HepG2 (cell line): Measurements from ENCODE around the gene ZNF747. TPM values are rescaled to one million over a fixed set of nuclear protein-coding genes. Genes with fewer than 3 reads are reported as not detected.

ENCODE experiments used
- CHCHD3 ChIP-seq: sonication (generic); formaldehyde crosslinking; IDR thresholded peaks from 2 replicates; pipeline ENCODE4 v1.8.0; 2022; ENCODE audit warnings: mild to moderate bottlenecking, missing genetic modification reagents, moderate library complexity
- DPF2 ChIP-seq: sonication (generic); formaldehyde crosslinking; IDR thresholded peaks from 2 replicates; pipeline ENCODE4 v1.4.0; 2020; ENCODE audit warnings: mild to moderate bottlenecking, low read depth, missing genetic modification reagents, borderline replicate concordance
- ELF1 ChIP-seq: sonication (generic); formaldehyde crosslinking; IDR thresholded peaks from 2 replicates; pipeline ENCODE4 v1.4.0; 2020; ENCODE audit warnings: missing genetic modification reagents
- FIP1L1 ChIP-seq: fragments of 200-400 bp; formaldehyde crosslinking; IDR thresholded peaks from 2 replicates; pipeline ENCODE4 v1.6.1; 2018; ENCODE audit warnings: low read depth, mild to moderate bottlenecking, low read length, moderate library complexity, borderline replicate concordance; ENCODE audit not compliant: insufficient read depth
- FOXP1 ChIP-seq, 2 experiments: fragments of 450-650 bp in 1 of 2; IDR thresholded peaks; 2 replicates each; pipeline ENCODE4 v1.6.1; 2017 to 2018; ENCODE audit warnings: antibody characterized with exemption in 1 of 2
- HIVEP1 ChIP-seq: sonication (generic); formaldehyde crosslinking; IDR thresholded peaks from 2 replicates; pipeline ENCODE4 v1.4.0; 2020; ENCODE audit warnings: mild to moderate bottlenecking, missing genetic modification reagents
- NONO ChIP-seq, 2 experiments: fragments of 450-650 bp in 1 of 2; sonication (generic) in 1 of 2; formaldehyde crosslinking in 1 of 2; IDR thresholded peaks in 1 of 2; conservative IDR thresholded peaks in 1 of 2; 2 replicates each; pipeline versions ENCODE4 v1.6.1 to v1.8.0; 2017 to 2022; ENCODE audit warnings: mild to moderate bottlenecking in 1 of 2, missing genetic modification reagents in 1 of 2, moderate library complexity in 1 of 2
- PAF1 ChIP-seq: IDR thresholded peaks from 2 replicates; pipeline ENCODE4 v1.6.1; 2016; ENCODE audit warnings: missing genetic modification reagents, missing compliant biosample characterization
- SP2 ChIP-seq: sonication (generic); formaldehyde crosslinking; IDR thresholded peaks from 2 replicates; pipeline ENCODE4 v1.5.1; 2020; ENCODE audit warnings: mild to moderate bottlenecking, missing genetic modification reagents
- TBL1XR1 ChIP-seq: fragments of 150-350 bp; IDR thresholded peaks from 2 replicates; pipeline ENCODE4 v1.6.1; 2014; ENCODE audit warnings: borderline replicate concordance, low read length; ENCODE audit not compliant: partially characterized antibody
- WIZ ChIP-seq: sonication (generic); formaldehyde crosslinking; IDR thresholded peaks from 2 replicates; pipeline ENCODE4 v1.5.1; 2020; ENCODE audit warnings: mild to moderate bottlenecking, missing genetic modification reagents
- ZFP36L2 ChIP-seq: sonication (generic); formaldehyde crosslinking; IDR thresholded peaks from 2 replicates; pipeline ENCODE4 v1.4.0; 2020; ENCODE audit warnings: missing genetic modification reagents
- ZFP62 ChIP-seq: sonication (generic); formaldehyde crosslinking; IDR thresholded peaks from 2 replicates; pipeline ENCODE4 v1.4.0; 2020; ENCODE audit warnings: missing genetic modification reagents
- ZFYVE20 ChIP-seq: sonication (generic); formaldehyde crosslinking; IDR thresholded peaks from 2 replicates; pipeline ENCODE4 v1.8.0; 2023; ENCODE audit warnings: low read depth, mild to moderate bottlenecking, moderate library complexity, missing genetic modification reagents, borderline replicate concordance
- ZNF629 ChIP-seq: sonication (generic); formaldehyde crosslinking; conservative IDR thresholded peaks from 2 replicates; pipeline ENCODE4 v1.5.0; 2020; ENCODE audit warnings: missing genetic modification reagents
- ZNF644 ChIP-seq: IDR thresholded peaks from 2 replicates; pipeline ENCODE4 v1.6.1; 2016; ENCODE audit warnings: low read depth
- ZNF678 ChIP-seq: sonication (generic); formaldehyde crosslinking; IDR thresholded peaks from 2 replicates; pipeline ENCODE4 v1.4.0; 2020; ENCODE audit warnings: mild to moderate bottlenecking, missing genetic modification reagents
- ZNF777 ChIP-seq: sonication (generic); formaldehyde crosslinking; IDR thresholded peaks from 2 replicates; pipeline ENCODE4 v1.4.0; 2020; ENCODE audit warnings: missing genetic modification reagents
- polyA plus RNA-seq, 8 experiments: library from polyadenylated mRNA; depleted of rRNA in 3 of 8; stranded (reverse) in 7 of 8; unstranded in 1 of 8; fragments of >200 nt; fragmentation: Illumina TruSeq in 4 of 8; extraction: Trizol in 4 of 8; gene quantifications; 2 replicates each; pipeline versions ENCODE4 v1.2.1 to v1.2.3, GENCODE V29; 2011 to 2016; ENCODE audit warnings: low read depth in 4 of 8, missing spikeins in 1 of 8, mixed read lengths in 1 of 8; ENCODE audit not compliant: insufficient read depth in 1 of 8
- total RNA-seq, 5 experiments: library from RNA; depleted of rRNA; stranded (reverse); fragments of >200 nt; fragmentation: Illumina TruSeq; extraction: Trizol; gene quantifications; 2 replicates each; pipeline ENCODE4 v1.2.3, GENCODE V29; 2016; ENCODE audit warnings: low read depth in 1 of 5
- TF ChIP-seq, protein P1 (sequence below): sonication (generic); formaldehyde crosslinking; IDR thresholded peaks from 2 replicates; pipeline ENCODE4 v1.4.0; 2020; ENCODE audit warnings: missing genetic modification reagents
- TF ChIP-seq, protein P2 (sequence below): sonication (generic); formaldehyde crosslinking; IDR thresholded peaks from 2 replicates; pipeline ENCODE4 v1.4.0; 2020; ENCODE audit warnings: mild to moderate bottlenecking, missing genetic modification reagents
- TF ChIP-seq, protein P3 (sequence below): sonication (generic); formaldehyde crosslinking; IDR thresholded peaks from 2 replicates; pipeline ENCODE4 v1.5.1; 2020; ENCODE audit warnings: missing genetic modification reagents, mild to moderate bottlenecking, borderline replicate concordance
- TF ChIP-seq, protein P4 (sequence below): IDR thresholded peaks from 2 replicates; pipeline ENCODE4 v1.6.1; 2016; ENCODE audit warnings: low read depth, control low read depth
- TF ChIP-seq, protein P5 (sequence below): IDR thresholded peaks from 2 replicates; pipeline ENCODE4 v1.6.1; 2018; ENCODE audit warnings: missing genetic modification reagents, mild to moderate bottlenecking, missing compliant biosample characterization

The ZNF747 gene
- total and polyA plus RNA-seq, 2 of the 13 experiments (the other 11 are each of a cell fraction or from before 2014, with no cell fraction given), result 7.2 to 10.2 TPM

DNA sequence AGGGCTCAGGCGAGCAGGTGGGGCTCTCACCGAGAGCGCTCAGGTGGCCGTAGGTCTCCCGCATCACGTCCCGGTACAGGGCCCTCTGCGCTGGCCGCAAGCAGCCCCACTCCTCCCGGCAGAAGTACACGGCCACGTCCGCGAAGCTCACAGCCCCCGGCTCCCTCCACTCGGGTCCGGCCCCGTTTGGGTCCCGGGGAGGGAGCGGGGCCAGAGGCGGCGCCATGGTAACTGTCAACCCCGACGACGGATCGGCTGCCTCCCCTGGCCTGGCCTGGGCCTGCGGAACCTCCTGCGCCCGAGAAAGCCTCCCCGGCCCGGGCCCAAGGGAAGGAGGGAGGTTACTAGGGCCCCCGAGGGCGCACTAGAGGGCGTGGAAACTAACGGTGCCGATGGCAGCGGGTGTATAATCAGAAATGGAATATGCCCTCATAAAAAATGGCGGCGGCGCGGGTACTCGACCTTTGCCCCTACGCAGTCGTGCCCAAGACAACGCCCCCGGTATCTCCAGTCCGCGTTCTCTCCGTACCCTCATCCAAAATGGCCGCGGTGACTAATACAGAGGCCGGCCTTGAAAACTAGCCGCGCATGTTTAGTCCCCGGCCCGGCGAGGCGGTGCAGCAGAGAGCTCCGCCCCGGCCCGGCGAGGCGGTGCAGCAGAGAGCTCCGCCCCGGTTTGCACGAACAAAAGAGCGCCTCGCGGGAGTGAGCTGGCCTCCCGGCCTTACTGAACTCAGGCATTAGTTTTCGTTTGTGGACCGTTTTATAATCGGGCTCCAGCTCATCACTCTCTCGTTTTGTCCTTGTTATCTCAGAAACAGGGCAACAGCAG lies 23.5 kb upstream of the ZNF747 start, which contains the start of gene ZNF764 (continued):
- TF ChIP-seq SP2 (CRISPR knock-in tag), result peak; percentile 38; the same call in 1 of the 2 replicates
- peak; percentile 99 for TF ChIP-seq ZNF777 (CRISPR knock-in tag)
- no peak for TF ChIP-seq ZFP62
- TF ChIP-seq, protein P1, sequence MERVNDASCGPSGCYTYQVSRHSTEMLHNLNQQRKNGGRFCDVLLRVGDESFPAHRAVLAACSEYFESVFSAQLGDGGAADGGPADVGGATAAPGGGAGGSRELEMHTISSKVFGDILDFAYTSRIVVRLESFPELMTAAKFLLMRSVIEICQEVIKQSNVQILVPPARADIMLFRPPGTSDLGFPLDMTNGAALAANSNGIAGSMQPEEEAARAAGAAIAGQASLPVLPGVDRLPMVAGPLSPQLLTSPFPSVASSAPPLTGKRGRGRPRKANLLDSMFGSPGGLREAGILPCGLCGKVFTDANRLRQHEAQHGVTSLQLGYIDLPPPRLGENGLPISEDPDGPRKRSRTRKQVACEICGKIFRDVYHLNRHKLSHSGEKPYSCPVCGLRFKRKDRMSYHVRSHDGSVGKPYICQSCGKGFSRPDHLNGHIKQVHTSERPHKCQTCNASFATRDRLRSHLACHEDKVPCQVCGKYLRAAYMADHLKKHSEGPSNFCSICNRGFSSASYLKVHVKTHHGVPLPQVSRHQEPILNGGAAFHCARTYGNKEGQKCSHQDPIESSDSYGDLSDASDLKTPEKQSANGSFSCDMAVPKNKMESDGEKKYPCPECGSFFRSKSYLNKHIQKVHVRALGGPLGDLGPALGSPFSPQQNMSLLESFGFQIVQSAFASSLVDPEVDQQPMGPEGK (CRISPR knock-in tag), result peak; percentile 46; the same call in 1 of the 2 replicates
- TF ChIP-seq PAF1 (CRISPR knock-in tag), result no peak
- no peak for TF ChIP-seq TBL1XR1
- TF ChIP-seq ZNF644 (CRISPR knock-in tag), result no peak
- TF ChIP-seq, protein P2, sequence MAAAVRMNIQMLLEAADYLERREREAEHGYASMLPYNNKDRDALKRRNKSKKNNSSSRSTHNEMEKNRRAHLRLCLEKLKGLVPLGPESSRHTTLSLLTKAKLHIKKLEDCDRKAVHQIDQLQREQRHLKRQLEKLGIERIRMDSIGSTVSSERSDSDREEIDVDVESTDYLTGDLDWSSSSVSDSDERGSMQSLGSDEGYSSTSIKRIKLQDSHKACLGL (CRISPR knock-in tag), result peak; percentile 93
- TF ChIP-seq, protein P3, sequence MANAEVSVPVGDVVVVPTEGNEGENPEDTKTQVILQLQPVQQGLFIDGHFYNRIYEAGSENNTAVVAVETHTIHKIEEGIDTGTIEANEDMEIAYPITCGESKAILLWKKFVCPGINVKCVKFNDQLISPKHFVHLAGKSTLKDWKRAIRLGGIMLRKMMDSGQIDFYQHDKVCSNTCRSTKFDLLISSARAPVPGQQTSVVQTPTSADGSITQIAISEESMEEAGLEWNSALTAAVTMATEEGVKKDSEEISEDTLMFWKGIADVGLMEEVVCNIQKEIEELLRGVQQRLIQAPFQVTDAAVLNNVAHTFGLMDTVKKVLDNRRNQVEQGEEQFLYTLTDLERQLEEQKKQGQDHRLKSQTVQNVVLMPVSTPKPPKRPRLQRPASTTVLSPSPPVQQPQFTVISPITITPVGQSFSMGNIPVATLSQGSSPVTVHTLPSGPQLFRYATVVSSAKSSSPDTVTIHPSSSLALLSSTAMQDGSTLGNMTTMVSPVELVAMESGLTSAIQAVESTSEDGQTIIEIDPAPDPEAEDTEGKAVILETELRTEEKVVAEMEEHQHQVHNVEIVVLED, result peak; percentile 99
- TF ChIP-seq CHCHD3, result no peak
- peak; percentile 82 for TF ChIP-seq HIVEP1 (CRISPR knock-in tag)
- TF ChIP-seq ZNF629, result no peak
- no peak for TF ChIP-seq FIP1L1
- TF ChIP-seq WIZ (CRISPR knock-in tag), result peak; percentile 76
- peak; percentile 89 for TF ChIP-seq ELF1 (CRISPR knock-in tag)
- peak; percentile 46; the same call in 1 of the 2 replicates for TF ChIP-seq ZFP36L2 (CRISPR knock-in tag)
- TF ChIP-seq DPF2, result no peak
- no peak for TF ChIP-seq NONO (IDR thresholded peaks at IDR 0.05)
- peak; percentile 93 for TF ChIP-seq NONO (CRISPR knock-in tag; conservative IDR thresholded peaks at IDR 0.05)
- no peak for TF ChIP-seq FOXP1 (IDR thresholded peaks at IDR 0.05)
- peak; percentile 4; the same call in 1 of the 2 replicates for TF ChIP-seq FOXP1 (CRISPR knock-in tag; IDR thresholded peaks at IDR 0.05)
- TF ChIP-seq, protein P4, sequence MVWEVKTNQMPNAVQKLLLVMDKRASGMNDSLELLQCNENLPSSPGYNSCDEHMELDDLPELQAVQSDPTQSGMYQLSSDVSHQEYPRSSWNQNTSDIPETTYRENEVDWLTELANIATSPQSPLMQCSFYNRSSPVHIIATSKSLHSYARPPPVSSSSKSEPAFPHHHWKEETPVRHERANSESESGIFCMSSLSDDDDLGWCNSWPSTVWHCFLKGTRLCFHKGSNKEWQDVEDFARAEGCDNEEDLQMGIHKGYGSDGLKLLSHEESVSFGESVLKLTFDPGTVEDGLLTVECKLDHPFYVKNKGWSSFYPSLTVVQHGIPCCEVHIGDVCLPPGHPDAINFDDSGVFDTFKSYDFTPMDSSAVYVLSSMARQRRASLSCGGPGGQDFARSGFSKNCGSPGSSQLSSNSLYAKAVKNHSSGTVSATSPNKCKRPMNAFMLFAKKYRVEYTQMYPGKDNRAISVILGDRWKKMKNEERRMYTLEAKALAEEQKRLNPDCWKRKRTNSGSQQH, result peak; percentile 90; the same call in 1 of the 2 replicates
- TF ChIP-seq, protein P5, sequence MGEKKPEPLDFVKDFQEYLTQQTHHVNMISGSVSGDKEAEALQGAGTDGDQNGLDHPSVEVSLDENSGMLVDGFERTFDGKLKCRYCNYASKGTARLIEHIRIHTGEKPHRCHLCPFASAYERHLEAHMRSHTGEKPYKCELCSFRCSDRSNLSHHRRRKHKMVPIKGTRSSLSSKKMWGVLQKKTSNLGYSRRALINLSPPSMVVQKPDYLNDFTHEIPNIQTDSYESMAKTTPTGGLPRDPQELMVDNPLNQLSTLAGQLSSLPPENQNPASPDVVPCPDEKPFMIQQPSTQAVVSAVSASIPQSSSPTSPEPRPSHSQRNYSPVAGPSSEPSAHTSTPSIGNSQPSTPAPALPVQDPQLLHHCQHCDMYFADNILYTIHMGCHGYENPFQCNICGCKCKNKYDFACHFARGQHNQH, result peak; percentile 89
- peak; percentile 76; the same call in 1 of the 2 replicates for TF ChIP-seq ZNF678 (CRISPR knock-in tag)
- no peak for TF ChIP-seq ZFYVE20
